ENCODE results near the gene CD6. TPM values are rescaled to one million over a fixed set of nuclear protein-coding genes. Genes with fewer than 3 reads are reported as not detected.

Gene CD6

GRCh38 chr11:61067782-61068446 is 96.4 kb downstream of the CD6 start:
- Histone ChIP-seq H3K4me3 (ENCODE audit: low read length) (no peak overlapping the region), H3K4me1 (ENCODE audit: control insufficient read depth, low read depth, low read length) (no peaks in the 10 kb centered on the region), H3K4me2 (ENCODE audit: low read length) (no peak overlapping the region), H3K9ac (ENCODE audit: low read length) (no peak overlapping the region), H3K27ac (ENCODE audit: low read depth, low read length) (no peak overlapping the region), H4K5ac (ENCODE audit: low read length) (no peak overlapping the region), H2BK15ac (replicated peaks; ENCODE audit: low read depth) (no peak overlapping the region), H3K18ac (ENCODE audit: low read length) (no peak overlapping the region), H4K8ac (ENCODE audit: low read depth, low read length) (no peak overlapping the region), H3K27me3 (ENCODE audit: insufficient read depth, low read length, poor library complexity) (no peaks in the 10 kb centered on the region), H2AK5ac (ENCODE audit: low read length) (no peak overlapping the region), H3K36me3 (ENCODE audit: control insufficient read depth, insufficient read depth, low read length) (no peaks in the 10 kb centered on the region), H3K79me2 (ENCODE audit: control insufficient read depth, insufficient read depth, low read length) (no peaks in the 10 kb centered on the region), H3K56ac (ENCODE audit: low read length) (no peak overlapping the region), H3K4ac (ENCODE audit: low read depth, low read length) (no peak overlapping the region), H3K23ac (ENCODE audit: low read length) (no peak overlapping the region), H3K79me1 (ENCODE audit: low read length) (no peaks in the 10 kb centered on the region), H2BK120ac (ENCODE audit: low read depth, low read length) (no peak overlapping the region), H2BK5ac (ENCODE audit: low read length) (no peak overlapping the region)
- DNase-seq: no peak
- WGBS (ENCODE audit: extremely low coverage, insufficient coverage, low lambda C conversion rate): no CpG with 5 or more reads among the region's 14 CpGs

- Histone ChIP-seq H2AK5ac (ENCODE audit: low read length) (no peak overlapping the region), H3K4ac (ENCODE audit: low read depth, low read length) (no peak overlapping the region), H3K27ac (ENCODE audit: low read depth, low read length) (no peak overlapping the region), H4K5ac (ENCODE audit: low read length) (no peak overlapping the region), H3K79me1 (ENCODE audit: low read length) (no peaks in the 10 kb centered on the region), H2BK15ac (replicated peaks; ENCODE audit: low read depth) (no peak overlapping the region), H2BK5ac (ENCODE audit: low read length) (no peak overlapping the region), H3K36me3 (ENCODE audit: control insufficient read depth, insufficient read depth, low read length) (no peaks in the 10 kb centered on the region), H4K8ac (ENCODE audit: low read depth, low read length) (no peak overlapping the region), H3K18ac (ENCODE audit: low read length) (no peak overlapping the region), H3K4me1 (ENCODE audit: control insufficient read depth, low read depth, low read length) (no peaks in the 10 kb centered on the region), H3K9ac (ENCODE audit: low read length) (no peak overlapping the region), H3K23ac (ENCODE audit: low read length) (no peak overlapping the region), H3K27me3 (ENCODE audit: insufficient read depth, low read length, poor library complexity) (no peaks in the 10 kb centered on the region), H3K4me3 (ENCODE audit: low read length) (no peak overlapping the region), H3K56ac (ENCODE audit: low read length) (no peak overlapping the region), H3K4me2 (ENCODE audit: low read length) (no peak overlapping the region), H3K79me2 (ENCODE audit: control insufficient read depth, insufficient read depth, low read length) (no peaks in the 10 kb centered on the region), H2BK120ac (ENCODE audit: low read depth, low read length) (no peak overlapping the region)
- no CpG with 5 or more reads among the region's 9 CpGs for WGBS (ENCODE audit: extremely low coverage, insufficient coverage, low lambda C conversion rate)
- DNase-seq: no peak
Observed at GRCh38 chr11:61068581-61068980, 97.1 kb downstream of the CD6 start.

DNA sequence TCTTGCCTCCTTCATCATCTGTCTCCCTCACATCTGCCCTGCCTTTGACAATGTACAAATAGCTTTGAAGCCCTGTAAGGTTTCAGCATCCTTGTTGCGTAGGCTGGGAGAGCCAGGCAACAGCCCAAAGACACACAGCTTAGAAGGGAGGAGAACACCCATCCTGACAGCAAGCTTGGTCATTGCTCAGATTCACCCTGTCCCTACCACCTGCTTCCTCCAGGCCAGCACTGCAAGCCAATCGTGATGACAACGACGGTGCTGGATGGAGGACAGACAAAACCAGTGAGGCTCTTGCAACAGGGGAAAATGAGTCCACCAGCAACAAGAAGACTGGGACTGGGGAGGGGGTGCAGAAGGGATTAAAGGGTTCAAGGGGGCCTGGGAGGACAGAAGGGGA is 97.9 kb downstream of the CD6 start:
- Histone ChIP-seq H3K4me1 (ENCODE audit: control insufficient read depth, low read depth, low read length) (no peaks in the 10 kb centered on the region), H3K79me2 (ENCODE audit: control insufficient read depth, insufficient read depth, low read length) (no peaks in the 10 kb centered on the region), H3K4me3 (ENCODE audit: low read length) (no peak overlapping the region), H3K36me3 (ENCODE audit: control insufficient read depth, insufficient read depth, low read length) (no peaks in the 10 kb centered on the region), H3K56ac (ENCODE audit: low read length) (no peak overlapping the region), H2BK120ac (ENCODE audit: low read depth, low read length) (no peak overlapping the region), H3K23ac (ENCODE audit: low read length) (no peak overlapping the region), H2BK15ac (replicated peaks; ENCODE audit: low read depth) (no peak overlapping the region), H3K27ac (ENCODE audit: low read depth, low read length) (no peak overlapping the region), H2BK5ac (ENCODE audit: low read length) (no peak overlapping the region), H3K18ac (ENCODE audit: low read length) (no peak overlapping the region), H3K27me3 (ENCODE audit: insufficient read depth, low read length, poor library complexity) (no peaks in the 10 kb centered on the region), H4K8ac (ENCODE audit: low read depth, low read length) (no peak overlapping the region), H4K5ac (ENCODE audit: low read length) (no peak overlapping the region), H3K79me1 (ENCODE audit: low read length) (no peaks in the 10 kb centered on the region), H2AK5ac (ENCODE audit: low read length) (no peak overlapping the region), H3K4me2 (ENCODE audit: low read length) (no peak overlapping the region), H3K9ac (ENCODE audit: low read length) (no peak overlapping the region), H3K4ac (ENCODE audit: low read depth, low read length) (no peak overlapping the region)
- no peak for DNase-seq
- no CpG with 5 or more reads among the region's 4 CpGs for WGBS (ENCODE audit: extremely low coverage, insufficient coverage, low lambda C conversion rate)

Small RNA genes lying within 50 kb of the gene (small RNA-seq; reads per million reads assigned to genes)
- not detected for gene RNU6-933P (ENCODE audit: insufficient read depth)

Measured in mesendoderm (in vitro differentiated cells).